ENCODE results near the gene CDCP1. TPM values are rescaled to one million over a fixed set of nuclear protein-coding genes. Genes with fewer than 3 reads are reported as not detected.
A peak's percentile ranks its signal among the peaks of the same experiment; 100 is the strongest.

Gene CDCP1
- total and polyA plus RNA-seq, 4 donors = 1.6 to 20.7 (median 4.2) TPM

- Histone ChIP-seq H3K4me3 (no peak overlapping the region), H3K27me3 (ENCODE audit: control insufficient read depth in 3 of 3, insufficient read depth in 3 of 3, low read length in 2 of 3) (peaks cover 0 to 16% (median 14%) of the 10 kb centered on the region in 3 donors), H3K9ac (ENCODE audit: insufficient read depth in 1 of 2, low read length in 2 of 2) (no peak overlapping the region), H3K27ac (ENCODE audit: low read depth in 1 of 2, low read length in 1 of 2) (no peak overlapping the region), H3K4me1 (ENCODE audit: control insufficient read depth in 5 of 5, insufficient read depth in 5 of 5, low read length in 5 of 5) (peaks cover 0 to 8% (median 4%) of the 10 kb centered on the region in 5 donors), H3K9me3 (ENCODE audit: control insufficient read depth in 4 of 4, insufficient read depth in 3 of 4, low read length in 3 of 4) (peaks cover 0 to 3% (median 0%) of the 10 kb centered on the region in 4 donors), H3K36me3 (ENCODE audit: control insufficient read depth in 4 of 4, insufficient read depth in 4 of 4, low read length in 4 of 4) (no peaks in the 10 kb centered on the region)
- DNase-seq = no peak
- ATAC-seq (ENCODE audit: insufficient read depth, low FRiP score) = no peak
- no peak for TF ChIP-seq CTCF (IDR thresholded peaks at IDR 0.05; ENCODE audit: control extremely low read depth, extremely low read depth)
- 60 to 72% methylated on average over 8 of the region's 8 CpGs for WGBS, 2 donors
Measured at GRCh38 chr3:45140141-45140769, 5.9 kb downstream of the CDCP1 start.

GRCh38 chr3:45139372-45140140 is 6.6 kb downstream of the CDCP1 start:
- peak overlapping the region in 1 of 2 donors; percentile 68 for H3K27ac ChIP-seq (ENCODE audit: low read depth in 1 of 2, low read length in 1 of 2)

GRCh38 chr3:45137656-45138181 is 8.5 kb downstream of the CDCP1 start:
- Histone ChIP-seq H3K4me3 (no peak overlapping the region), H3K4me1 (ENCODE audit: control insufficient read depth in 5 of 5, insufficient read depth in 5 of 5, low read length in 5 of 5) (peaks cover 0 to 6% (median 4%) of the 10 kb centered on the region in 5 donors), H3K36me3 (ENCODE audit: control insufficient read depth in 4 of 4, insufficient read depth in 4 of 4, low read length in 4 of 4) (no peaks in the 10 kb centered on the region), H3K9ac (ENCODE audit: insufficient read depth in 1 of 2, low read length in 2 of 2) (no peak overlapping the region), H3K27ac (ENCODE audit: low read depth in 1 of 2, low read length in 1 of 2) (no peak overlapping the region), H3K9me3 (ENCODE audit: control insufficient read depth in 4 of 4, insufficient read depth in 3 of 4, low read length in 3 of 4) (no peaks in the 10 kb centered on the region), H3K27me3 (ENCODE audit: control insufficient read depth in 3 of 3, insufficient read depth in 3 of 3, low read length in 2 of 3) (no peaks in the 10 kb centered on the region)
- DNase-seq (no peak), ATAC-seq (ENCODE audit: insufficient read depth, low FRiP score) (no peak)
- 66 to 84% methylated on average over 5 of the region's 5 CpGs for WGBS, 2 donors
- no peak for TF ChIP-seq CTCF (IDR thresholded peaks at IDR 0.05; ENCODE audit: control extremely low read depth, extremely low read depth)

More at GRCh38 chr3:45139372-45140140, 6.6 kb downstream of the CDCP1 start:
- Histone ChIP-seq H3K9ac (ENCODE audit: insufficient read depth in 1 of 2, low read length in 2 of 2) (no peak overlapping the region), H3K4me1 (ENCODE audit: control insufficient read depth in 5 of 5, insufficient read depth in 5 of 5, low read length in 5 of 5) (peaks cover 0 to 6% (median 4%) of the 10 kb centered on the region in 5 donors), H3K27me3 (ENCODE audit: control insufficient read depth in 3 of 3, insufficient read depth in 3 of 3, low read length in 2 of 3) (peaks cover 0 to 10% (median 8%) of the 10 kb centered on the region in 3 donors), H3K36me3 (ENCODE audit: control insufficient read depth in 4 of 4, insufficient read depth in 4 of 4, low read length in 4 of 4) (no peaks in the 10 kb centered on the region), H3K9me3 (ENCODE audit: control insufficient read depth in 4 of 4, insufficient read depth in 3 of 4, low read length in 3 of 4) (peaks cover 0 to 3% (median 0%) of the 10 kb centered on the region in 4 donors), H3K4me3 (no peak overlapping the region)
- TF ChIP-seq CTCF (IDR thresholded peaks at IDR 0.05; ENCODE audit: control extremely low read depth, extremely low read depth) = no peak
- 75 to 87% methylated on average over 6 of the region's 6 CpGs for WGBS, 2 donors
- ATAC-seq (ENCODE audit: insufficient read depth, low FRiP score) (no peak), DNase-seq (no peak)

Measured in lung (tissue), 12 donors.